K562 (cell line): ENCODE results near the gene TMEM184B. TPM values are rescaled to one million over a fixed set of nuclear protein-coding genes. Genes with fewer than 3 reads are reported as not detected.

ENCODE experiments used
- BACH1 ChIP-seq: fragments of 200-800 bp; sonication (Bioruptor generic); IDR thresholded peaks from 2 replicates; pipeline ENCODE4 v1.6.1; 2016; ENCODE audit warnings: missing genetic modification characterization, missing compliant biosample characterization
- CBFB ChIP-seq: sonication (generic); formaldehyde crosslinking; IDR thresholded peaks from 2 replicates; pipeline ENCODE4 v1.4.0; 2020; ENCODE audit warnings: mild to moderate bottlenecking, missing genetic modification reagents
- E2F5 ChIP-seq: sonication (generic); formaldehyde crosslinking; IDR thresholded peaks from 2 replicates; pipeline ENCODE4 v1.8.0; 2022; ENCODE audit warnings: mild to moderate bottlenecking, missing genetic modification reagents
- E2F8 ChIP-seq: fragments of 450-650 bp; IDR thresholded peaks from 2 replicates; pipeline ENCODE4 v1.7.1; 2018; ENCODE audit warnings: mild to moderate bottlenecking, low read depth; ENCODE audit not compliant: partially characterized antibody
- ELF2 ChIP-seq: fragments of 250-450 bp; sonication (Bioruptor Pico); IDR thresholded peaks from 2 replicates; pipeline ENCODE4 v1.5.0; 2021; ENCODE audit warnings: mild to moderate bottlenecking
- KLF1 ChIP-seq: fragments of 450-650 bp; IDR thresholded peaks from 2 replicates; pipeline ENCODE4 v1.6.1; 2016; ENCODE audit warnings: missing genetic modification characterization, missing compliant biosample characterization
- PCBP1 ChIP-seq: fragments of 200-400 bp; formaldehyde crosslinking; IDR thresholded peaks from 2 replicates; pipeline ENCODE4 v1.6.1; 2018; ENCODE audit warnings: mild to moderate bottlenecking, low read depth, low read length; ENCODE audit not compliant: poor library complexity, severe bottlenecking
- PCBP2 ChIP-seq: fragments of 200-400 bp; formaldehyde crosslinking; IDR thresholded peaks from 2 replicates; pipeline ENCODE4 v1.6.1; 2018; ENCODE audit warnings: low read length, low read depth, mild to moderate bottlenecking, moderate library complexity; ENCODE audit not compliant: poor library complexity, severe bottlenecking
- SAFB ChIP-seq: fragments of 200-400 bp; formaldehyde crosslinking; IDR thresholded peaks from 2 replicates; pipeline ENCODE4 v1.6.1; 2017; ENCODE audit warnings: low read depth, low read length, borderline replicate concordance
- SMAD3 ChIP-seq: fragments of 450-650 bp; formaldehyde crosslinking; conservative IDR thresholded peaks from 2 replicates; pipeline ENCODE4 v1.4.0; 2020; ENCODE audit warnings: mild to moderate bottlenecking
- TSC22D4 ChIP-seq: fragments of 450-650 bp; IDR thresholded peaks from 2 replicates; pipeline ENCODE4 v1.6.1; 2016; ENCODE audit warnings: missing genetic modification characterization, missing biosample characterization, control low read depth
- XRCC3 ChIP-seq: fragments of 450-650 bp; IDR thresholded peaks from 2 replicates; pipeline ENCODE4 v1.6.1; 2017; ENCODE audit warnings: mild to moderate bottlenecking, moderate library complexity
- ZBTB17 ChIP-seq: fragments of 450-650 bp; formaldehyde crosslinking; IDR thresholded peaks from 2 replicates; pipeline ENCODE4 v1.4.0; 2020; ENCODE audit warnings: mild to moderate bottlenecking
- ZNF318 ChIP-seq, 2 experiments: fragments of 450-650 bp; IDR thresholded peaks; 2 replicates each; pipeline ENCODE4 v1.6.1; 2016; ENCODE audit warnings: mild to moderate bottlenecking in 2 of 2, borderline replicate concordance in 1 of 2, low read depth in 1 of 2, moderate library complexity in 1 of 2
- polyA plus RNA-seq, 8 experiments: library from polyadenylated mRNA; depleted of rRNA in 4 of 8; stranded (reverse) in 5 of 8; unstranded in 3 of 8; fragments of >200 nt; fragmentation: Nextera tagmentation in 2 of 8; fragmentation: Illumina TruSeq in 1 of 8; extraction: Ambion mirVana in 2 of 8; extraction: Trizol in 1 of 8; gene quantifications; 2 replicates each; pipeline versions ENCODE4 v1.2.1 to v1.2.3, GENCODE V29; 2011 to 2014; ENCODE audit warnings: inconsistent platforms in 1 of 8, missing spikeins in 1 of 8
- total RNA-seq, 7 experiments: library from RNA; depleted of rRNA in 6 of 7; stranded (reverse); fragments of >200 nt in 6 of 7; fragmentation: Illumina TruSeq in 2 of 7; extraction: Trizol in 2 of 7; gene quantifications; 2 replicates each; pipeline versions ENCODE4 v1.2.1 to v1.2.3, GENCODE V29; 2011 to 2021; ENCODE audit warnings: low replicate concordance in 1 of 7

The TMEM184B gene
- total and polyA plus RNA-seq, 9 of the 15 experiments (the other 6 are each of a cell fraction or from before 2014, with no cell fraction given): 0.31 to 25.1 (median 6.2) TPM

GRCh38 chr22:38317995-38318715 is 45.3 kb upstream of the TMEM184B start (continued):
- TF ChIP-seq SMAD3 (CRISPR knock-in tag) (no peak), TSC22D4 (no peak), PCBP2 (no peak), E2F5 (no peak), XRCC3 (no peak), ELF2 (CRISPR knock-in tag) (peak; percentile 65), BACH1 (tag) (peak; percentile 65; the same call in 1 of the 2 replicates), CBFB (CRISPR knock-in tag) (no peak), KLF1 (tag) (no peak), E2F8 (no peak), ZNF318 (IDR thresholded peaks at IDR 0.05; ENCODE audit: borderline replicate concordance in 1 of 2, low read depth in 1 of 2) (no peak), PCBP1 (no peak), SAFB (no peak), ZBTB17 (CRISPR knock-in tag) (no peak)
